Liver (tissue), 9 donors: Measurements from ENCODE around the gene HEATR5B. TPM values are rescaled to one million over a fixed set of nuclear protein-coding genes. Genes with fewer than 3 reads are reported as not detected.

Source experiments
- DNase-seq: peaks from one replicate; pipeline ENCODE4 v3.0.0-alpha.2; 2017; ENCODE audit warnings: low spot score
- H3K27ac ChIP-seq, 2 donors: one replicate each; pipeline ENCODE4 v1.7.0; 2013; ENCODE audit warnings: inconsistent platforms in 2 of 2, low read length in 2 of 2, control low read depth in 1 of 2, low read depth in 1 of 2, mild to moderate bottlenecking in 1 of 2
- H3K27me3 ChIP-seq, 4 donors: one replicate each; pipeline versions ENCODE4 v1.6.1 to v1.7.0; 2013; ENCODE audit warnings: low read length in 3 of 4, inconsistent platforms in 1 of 4, mild to moderate bottlenecking in 1 of 4, moderate library complexity in 1 of 4; ENCODE audit not compliant: control insufficient read depth in 4 of 4, insufficient read depth in 4 of 4
- H3K36me3 ChIP-seq, 4 donors: one replicate each; pipeline versions ENCODE4 v1.6.1 to v1.7.0; 2013; ENCODE audit warnings: low read length in 3 of 4, mild to moderate bottlenecking in 3 of 4, low read depth in 1 of 4, moderate library complexity in 1 of 4; ENCODE audit not compliant: control insufficient read depth in 4 of 4, insufficient read depth in 3 of 4
- H3K4me1 ChIP-seq, 4 donors: one replicate each; pipeline versions ENCODE4 v1.6.1 to v1.7.0; 2013; ENCODE audit warnings: low read length in 3 of 4, mild to moderate bottlenecking in 3 of 4, moderate library complexity in 1 of 4; ENCODE audit not compliant: control insufficient read depth in 4 of 4, insufficient read depth in 4 of 4
- H3K4me3 ChIP-seq, 3 donors: one replicate each; pipeline versions ENCODE4 v1.6.1 to v1.7.0; 2013; ENCODE audit warnings: low read length in 3 of 3, control low read depth in 1 of 3, low read depth in 1 of 3, mild to moderate bottlenecking in 1 of 3
- H3K9ac ChIP-seq, 2 donors: one replicate each; pipeline ENCODE4 v1.7.0; 2013; ENCODE audit warnings: low read length in 2 of 2, mild to moderate bottlenecking in 2 of 2, moderate library complexity in 2 of 2, control low read depth in 1 of 2, low read depth in 1 of 2
- H3K9me3 ChIP-seq, 4 donors: one replicate each; pipeline versions ENCODE4 v1.6.1 to v1.7.0; 2013; ENCODE audit warnings: low read length in 3 of 4; ENCODE audit not compliant: control insufficient read depth in 4 of 4
- EGR1 ChIP-seq, 2 donors: IDR thresholded peaks; 2 replicates each; pipeline ENCODE4 v1.6.1; 2016 to 2018; ENCODE audit warnings: antibody characterized with exemption in 2 of 2, low read depth in 2 of 2
- FOXA1 ChIP-seq: IDR thresholded peaks from 2 replicates; pipeline ENCODE4 v1.6.1; 2016; ENCODE audit warnings: antibody characterized with exemption
- FOXA2 ChIP-seq: IDR thresholded peaks from 2 replicates; pipeline ENCODE4 v1.6.1; 2016; ENCODE audit warnings: antibody characterized with exemption
- HNF4A ChIP-seq, 2 donors: conservative IDR thresholded peaks; 2 replicates each; pipeline ENCODE4 v1.6.1; 2016; ENCODE audit warnings: antibody characterized with exemption in 2 of 2, mild to moderate bottlenecking in 2 of 2
- HNF4G ChIP-seq: IDR thresholded peaks from 2 replicates; pipeline ENCODE4 v1.6.1; 2016; ENCODE audit warnings: antibody characterized with exemption
- NR2F2 ChIP-seq: IDR thresholded peaks from 2 replicates; pipeline ENCODE4 v1.6.1; 2016; ENCODE audit warnings: antibody characterized with exemption
- RAD21 ChIP-seq, 2 donors: IDR thresholded peaks; 2 replicates each; pipeline ENCODE4 v1.6.1; 2016; ENCODE audit warnings: antibody characterized with exemption in 2 of 2, mild to moderate bottlenecking in 2 of 2
- SP1 ChIP-seq: IDR thresholded peaks from 2 replicates; pipeline ENCODE4 v1.6.1; 2018; ENCODE audit warnings: antibody characterized with exemption, mild to moderate bottlenecking
- TAF1 ChIP-seq: conservative IDR thresholded peaks from 2 replicates; pipeline ENCODE4 v1.6.1; 2016; ENCODE audit warnings: antibody characterized with exemption, mild to moderate bottlenecking
- YY1 ChIP-seq: IDR thresholded peaks from 2 replicates; pipeline ENCODE4 v1.6.1; 2016; ENCODE audit warnings: antibody characterized with exemption, mild to moderate bottlenecking
- WGBS: extraction: QIAGEN DNeasy Blood & Tissue Kit; methylation state at CpG from one replicate; pipeline ENCODE4 v1.1.7; 2013; 5-methylcytosine and 5-hydroxymethylcytosine counted together
- polyA plus RNA-seq, 2 donors: library from polyadenylated mRNA; stranded (reverse) in 1 of 2; unstranded in 1 of 2; fragments of 200-250 nt in 1 of 2; fragments of >200 nt in 1 of 2; fragmentation: Nextera tagmentation in 1 of 2; extraction: Ambion mirVana in 1 of 2; gene quantifications; one replicate each; pipeline versions ENCODE4 v1.2.1 to v1.2.3, GENCODE V29; 2013 to 2015
- total RNA-seq, 2 donors: library from RNA; depleted of rRNA; stranded (reverse); fragments of >200 nt; gene quantifications; one replicate each; pipeline ENCODE4 v1.2.3, GENCODE V29; 2014
- TF ChIP-seq, protein P1 (sequence below): IDR thresholded peaks from 2 replicates; pipeline ENCODE4 v1.6.1; 2016; ENCODE audit warnings: antibody characterized with exemption
- TF ChIP-seq, protein P2 (sequence below): IDR thresholded peaks from 2 replicates; pipeline ENCODE4 v1.6.1; 2016; ENCODE audit warnings: antibody characterized with exemption
- TF ChIP-seq, protein P3 (sequence below): fragments of 150-350 bp; IDR thresholded peaks from 2 replicates; pipeline ENCODE4 v1.5.1; 2017; ENCODE audit warnings: improper control_type of control experiment, low read depth, low read length; ENCODE audit not compliant: missing input control
- TF ChIP-seq, protein P4 (sequence below): IDR thresholded peaks from 2 replicates; pipeline ENCODE4 v1.6.1; 2016; ENCODE audit warnings: antibody characterized with exemption, mild to moderate bottlenecking
- donor health status: healthy.
- donor health status: healthy.
- donor health status: healthy.
- donor health status: healthy.
- donor health status: healthy.

The HEATR5B gene
- total and polyA plus RNA-seq, 4 donors: 4.1 to 24.3 (median 11.6) TPM

DNA sequence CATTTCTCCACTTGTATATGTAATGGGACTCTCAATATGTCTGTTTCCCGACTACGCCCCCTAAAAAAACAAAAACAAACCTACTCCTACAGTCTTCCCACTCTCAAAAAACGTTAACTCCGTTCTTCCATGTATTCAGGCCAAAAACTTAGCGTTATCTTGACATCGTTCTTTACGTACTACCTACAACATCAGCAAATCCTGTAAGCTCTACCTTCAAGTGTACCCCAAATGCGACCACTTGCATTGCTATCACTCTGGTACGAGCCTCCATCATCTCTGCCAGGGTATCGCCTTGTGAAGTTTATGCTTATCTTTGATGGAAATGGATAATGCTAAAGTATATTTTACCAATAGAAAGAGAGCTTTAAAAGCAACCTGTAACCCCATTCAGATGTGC lies 625 bp upstream of the HEATR5B start:
- WGBS: 2% methylated on average over 10 of the region's 10 CpGs
- no peak for TF ChIP-seq EGR1 (IDR thresholded peaks at IDR 0.05; ENCODE audit: low read depth in 2 of 2)
- TF ChIP-seq YY1: no peak
- TF ChIP-seq, protein P1, sequence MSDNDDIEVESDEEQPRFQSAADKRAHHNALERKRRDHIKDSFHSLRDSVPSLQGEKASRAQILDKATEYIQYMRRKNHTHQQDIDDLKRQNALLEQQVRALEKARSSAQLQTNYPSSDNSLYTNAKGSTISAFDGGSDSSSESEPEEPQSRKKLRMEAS: no peak
- Histone ChIP-seq H3K4me3 (peak overlapping the region; percentile 87 to 96 (median 89)), H3K4me1 (peaks cover 0 to 18% (median 15%) of the 10 kb centered on the region in 4 donors), H3K9ac (peak overlapping the region; percentile 46 to 77), H3K27ac (peak overlapping the region; percentile 49 to 73), H3K9me3 (no peaks in the 10 kb centered on the region), H3K36me3 (peaks cover 0 to 7% (median 4%) of the 10 kb centered on the region in 4 donors), H3K27me3 (no peaks in the 10 kb centered on the region)
- no peak for DNase-seq

DNA sequence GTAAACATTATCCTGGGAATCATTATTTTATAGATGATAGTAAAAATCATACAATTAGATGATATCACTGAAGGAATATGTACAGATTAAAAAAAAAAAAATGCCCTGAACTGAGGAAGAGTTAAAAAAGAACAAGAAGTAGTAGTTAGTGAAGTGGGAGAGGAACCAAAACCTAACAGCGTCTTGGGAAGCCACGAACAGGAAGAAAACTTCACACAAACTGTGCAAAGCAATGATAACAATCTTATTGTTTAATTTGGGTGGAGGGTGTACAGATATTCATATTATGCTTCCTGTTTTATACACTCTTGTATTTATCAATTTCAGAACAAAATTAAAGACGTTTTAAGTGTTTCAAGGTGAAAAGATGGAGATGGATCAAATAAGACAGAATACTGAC lies 3.5 kb downstream of the HEATR5B start:
- Histone ChIP-seq H3K27me3 (no peaks in the 10 kb centered on the region), H3K4me3 (no peak overlapping the region), H3K9ac (no peak overlapping the region), H3K36me3 (peaks cover 0 to 16% (median 9%) of the 10 kb centered on the region in 4 donors), H3K27ac (no peak overlapping the region), H3K4me1 (peaks cover 0 to 18% (median 15%) of the 10 kb centered on the region in 4 donors), H3K9me3 (no peaks in the 10 kb centered on the region)
- WGBS: 65% methylated on average over 3 of the region's 3 CpGs
- DNase-seq: no peak
- TF ChIP-seq, protein P2, sequence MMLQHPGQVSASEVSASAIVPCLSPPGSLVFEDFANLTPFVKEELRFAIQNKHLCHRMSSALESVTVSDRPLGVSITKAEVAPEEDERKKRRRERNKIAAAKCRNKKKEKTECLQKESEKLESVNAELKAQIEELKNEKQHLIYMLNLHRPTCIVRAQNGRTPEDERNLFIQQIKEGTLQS: no peak
- no peak for TF ChIP-seq NR2F2
- no peak for TF ChIP-seq SP1
- TF ChIP-seq, protein P1: no peak
- TF ChIP-seq, protein P3, sequence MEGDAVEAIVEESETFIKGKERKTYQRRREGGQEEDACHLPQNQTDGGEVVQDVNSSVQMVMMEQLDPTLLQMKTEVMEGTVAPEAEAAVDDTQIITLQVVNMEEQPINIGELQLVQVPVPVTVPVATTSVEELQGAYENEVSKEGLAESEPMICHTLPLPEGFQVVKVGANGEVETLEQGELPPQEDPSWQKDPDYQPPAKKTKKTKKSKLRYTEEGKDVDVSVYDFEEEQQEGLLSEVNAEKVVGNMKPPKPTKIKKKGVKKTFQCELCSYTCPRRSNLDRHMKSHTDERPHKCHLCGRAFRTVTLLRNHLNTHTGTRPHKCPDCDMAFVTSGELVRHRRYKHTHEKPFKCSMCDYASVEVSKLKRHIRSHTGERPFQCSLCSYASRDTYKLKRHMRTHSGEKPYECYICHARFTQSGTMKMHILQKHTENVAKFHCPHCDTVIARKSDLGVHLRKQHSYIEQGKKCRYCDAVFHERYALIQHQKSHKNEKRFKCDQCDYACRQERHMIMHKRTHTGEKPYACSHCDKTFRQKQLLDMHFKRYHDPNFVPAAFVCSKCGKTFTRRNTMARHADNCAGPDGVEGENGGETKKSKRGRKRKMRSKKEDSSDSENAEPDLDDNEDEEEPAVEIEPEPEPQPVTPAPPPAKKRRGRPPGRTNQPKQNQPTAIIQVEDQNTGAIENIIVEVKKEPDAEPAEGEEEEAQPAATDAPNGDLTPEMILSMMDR: no peak
- TF ChIP-seq, protein P4, sequence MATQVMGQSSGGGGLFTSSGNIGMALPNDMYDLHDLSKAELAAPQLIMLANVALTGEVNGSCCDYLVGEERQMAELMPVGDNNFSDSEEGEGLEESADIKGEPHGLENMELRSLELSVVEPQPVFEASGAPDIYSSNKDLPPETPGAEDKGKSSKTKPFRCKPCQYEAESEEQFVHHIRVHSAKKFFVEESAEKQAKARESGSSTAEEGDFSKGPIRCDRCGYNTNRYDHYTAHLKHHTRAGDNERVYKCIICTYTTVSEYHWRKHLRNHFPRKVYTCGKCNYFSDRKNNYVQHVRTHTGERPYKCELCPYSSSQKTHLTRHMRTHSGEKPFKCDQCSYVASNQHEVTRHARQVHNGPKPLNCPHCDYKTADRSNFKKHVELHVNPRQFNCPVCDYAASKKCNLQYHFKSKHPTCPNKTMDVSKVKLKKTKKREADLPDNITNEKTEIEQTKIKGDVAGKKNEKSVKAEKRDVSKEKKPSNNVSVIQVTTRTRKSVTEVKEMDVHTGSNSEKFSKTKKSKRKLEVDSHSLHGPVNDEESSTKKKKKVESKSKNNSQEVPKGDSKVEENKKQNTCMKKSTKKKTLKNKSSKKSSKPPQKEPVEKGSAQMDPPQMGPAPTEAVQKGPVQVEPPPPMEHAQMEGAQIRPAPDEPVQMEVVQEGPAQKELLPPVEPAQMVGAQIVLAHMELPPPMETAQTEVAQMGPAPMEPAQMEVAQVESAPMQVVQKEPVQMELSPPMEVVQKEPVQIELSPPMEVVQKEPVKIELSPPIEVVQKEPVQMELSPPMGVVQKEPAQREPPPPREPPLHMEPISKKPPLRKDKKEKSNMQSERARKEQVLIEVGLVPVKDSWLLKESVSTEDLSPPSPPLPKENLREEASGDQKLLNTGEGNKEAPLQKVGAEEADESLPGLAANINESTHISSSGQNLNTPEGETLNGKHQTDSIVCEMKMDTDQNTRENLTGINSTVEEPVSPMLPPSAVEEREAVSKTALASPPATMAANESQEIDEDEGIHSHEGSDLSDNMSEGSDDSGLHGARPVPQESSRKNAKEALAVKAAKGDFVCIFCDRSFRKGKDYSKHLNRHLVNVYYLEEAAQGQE: no peak
- TF ChIP-seq HNF4G: no peak
- TF ChIP-seq FOXA2: no peak
- no peak for TF ChIP-seq HNF4A (conservative IDR thresholded peaks at IDR 0.05)
- no peak for TF ChIP-seq FOXA1
- TF ChIP-seq RAD21 (IDR thresholded peaks at IDR 0.05): no peak
- no peak for TF ChIP-seq TAF1
